DND-41 (cell line): Measurements from ENCODE around the gene SLC34A2.

Experiments used
- ATAC-seq: fragments of 200-7000 bp; cut with Tn5 transposase; 3 replicates; pipeline ENCODE4 v1.9.1; 2021; ENCODE audit warnings: low read depth; ENCODE audit not compliant: insufficient read depth
- DNase-seq: peaks from one replicate; pipeline ENCODE4 v3.0.0-alpha.2; 2020
- H2AFZ ChIP-seq: 2 replicates; pipeline ENCODE4 v1.6.0; 2012; ENCODE audit warnings: low read depth, low read length
- H3K27ac ChIP-seq: 2 replicates; pipeline ENCODE4 v1.5.1; 2012; ENCODE audit warnings: low read length, inconsistent platforms
- H3K27me3 ChIP-seq: fragments of 200-600 bp; sonication (generic); 2 replicates; pipeline ENCODE4 v1.6.0; 2012; ENCODE audit warnings: low read length, mild to moderate bottlenecking, inconsistent platforms; ENCODE audit not compliant: insufficient read depth, poor library complexity
- H3K36me3 ChIP-seq: 2 replicates; pipeline ENCODE4 v1.5.1; 2012; ENCODE audit warnings: low read length, inconsistent platforms; ENCODE audit not compliant: insufficient read depth
- H3K4me1 ChIP-seq: 2 replicates; pipeline ENCODE4 v1.5.1; 2012; ENCODE audit warnings: mild to moderate bottlenecking, low read length; ENCODE audit not compliant: insufficient read depth
- H3K4me2 ChIP-seq: 2 replicates; pipeline ENCODE4 v1.6.0; 2012; ENCODE audit warnings: mild to moderate bottlenecking, moderate library complexity, low read length, inconsistent platforms; ENCODE audit not compliant: insufficient read depth
- H3K4me3 ChIP-seq, 2 experiments: fragments of 200-600 bp in 1 of 2; shearing (Covaris generic) in 1 of 2; 2 replicates each; pipeline ENCODE4 v1.5.1; 2012 to 2016; ENCODE audit warnings: inconsistent platforms in 2 of 2, low read length in 2 of 2, mild to moderate bottlenecking in 2 of 2, low read depth in 1 of 2, moderate library complexity in 1 of 2
- H3K79me2 ChIP-seq: 2 replicates; pipeline ENCODE4 v1.6.0; 2012; ENCODE audit warnings: low read length, inconsistent platforms; ENCODE audit not compliant: insufficient read depth
- H3K9ac ChIP-seq: 2 replicates; pipeline ENCODE4 v1.6.0; 2012; ENCODE audit warnings: low read depth, mild to moderate bottlenecking, inconsistent platforms, low read length, moderate library complexity
- H3K9me3 ChIP-seq: 2 replicates; pipeline ENCODE4 v1.5.1; 2012; ENCODE audit warnings: low read length, moderate library complexity, mild to moderate bottlenecking, inconsistent platforms; ENCODE audit not compliant: insufficient read depth, severe bottlenecking
- H4K20me1 ChIP-seq: 2 replicates; pipeline ENCODE4 v1.6.0; 2012; ENCODE audit warnings: low read length; ENCODE audit not compliant: insufficient read depth
- EZH2 ChIP-seq: IDR thresholded peaks from 3 replicates; pipeline ENCODE4 v1.6.1; 2012; ENCODE audit warnings: borderline replicate concordance, low read depth, mild to moderate bottlenecking, moderate library complexity, low read length, inconsistent platforms; ENCODE audit not compliant: severe bottlenecking
- TF ChIP-seq, protein P1 (sequence below): IDR thresholded peaks from 2 replicates; pipeline ENCODE4 v1.5.1; 2012; ENCODE audit warnings: borderline replicate concordance, low read length, moderate library complexity, mild to moderate bottlenecking; ENCODE audit not compliant: poor library complexity, severe bottlenecking; ENCODE audit errors: extremely low read depth

The SLC34A2 gene

DNA sequence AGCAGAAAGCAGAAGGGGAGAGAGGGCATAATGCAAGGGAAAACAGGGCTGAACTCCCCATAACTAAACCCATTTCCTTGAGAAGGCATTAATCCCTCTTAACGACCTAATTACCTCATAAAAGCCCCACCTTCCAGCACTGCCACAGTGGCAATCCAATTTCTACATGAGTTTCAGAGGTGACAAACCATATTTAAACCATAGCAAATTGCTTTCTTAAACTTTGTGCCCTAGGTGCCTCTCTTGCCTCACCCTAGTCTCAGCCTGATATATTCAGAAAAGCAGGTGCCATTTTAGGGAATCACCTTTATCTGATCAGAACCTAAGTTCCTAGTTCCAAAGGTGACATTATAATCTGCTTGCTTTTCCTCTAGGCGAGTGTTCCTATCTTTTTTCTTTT is 48.9 kb downstream of the SLC34A2 start:
- H3K4me3 ChIP-seq: no peak overlapping the region
- H3K9me3 ChIP-seq: no peaks in the 10 kb centered on the region
- no peak for ATAC-seq
- DNase-seq: no peak
- no peaks in the 10 kb centered on the region for H3K79me2 ChIP-seq
- no peaks in the 10 kb centered on the region for H3K4me1 ChIP-seq
- H3K4me2 ChIP-seq: no peak overlapping the region
- TF ChIP-seq, protein P1, sequence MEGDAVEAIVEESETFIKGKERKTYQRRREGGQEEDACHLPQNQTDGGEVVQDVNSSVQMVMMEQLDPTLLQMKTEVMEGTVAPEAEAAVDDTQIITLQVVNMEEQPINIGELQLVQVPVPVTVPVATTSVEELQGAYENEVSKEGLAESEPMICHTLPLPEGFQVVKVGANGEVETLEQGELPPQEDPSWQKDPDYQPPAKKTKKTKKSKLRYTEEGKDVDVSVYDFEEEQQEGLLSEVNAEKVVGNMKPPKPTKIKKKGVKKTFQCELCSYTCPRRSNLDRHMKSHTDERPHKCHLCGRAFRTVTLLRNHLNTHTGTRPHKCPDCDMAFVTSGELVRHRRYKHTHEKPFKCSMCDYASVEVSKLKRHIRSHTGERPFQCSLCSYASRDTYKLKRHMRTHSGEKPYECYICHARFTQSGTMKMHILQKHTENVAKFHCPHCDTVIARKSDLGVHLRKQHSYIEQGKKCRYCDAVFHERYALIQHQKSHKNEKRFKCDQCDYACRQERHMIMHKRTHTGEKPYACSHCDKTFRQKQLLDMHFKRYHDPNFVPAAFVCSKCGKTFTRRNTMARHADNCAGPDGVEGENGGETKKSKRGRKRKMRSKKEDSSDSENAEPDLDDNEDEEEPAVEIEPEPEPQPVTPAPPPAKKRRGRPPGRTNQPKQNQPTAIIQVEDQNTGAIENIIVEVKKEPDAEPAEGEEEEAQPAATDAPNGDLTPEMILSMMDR: no peak
- no peak for TF ChIP-seq EZH2
- no peak overlapping the region for H3K27ac ChIP-seq
- no peaks in the 10 kb centered on the region for H4K20me1 ChIP-seq
- H2AFZ ChIP-seq: no peak overlapping the region
- no peaks in the 10 kb centered on the region for H3K27me3 ChIP-seq
- no peaks in the 10 kb centered on the region for H3K36me3 ChIP-seq
- H3K9ac ChIP-seq: no peak overlapping the region

DNA sequence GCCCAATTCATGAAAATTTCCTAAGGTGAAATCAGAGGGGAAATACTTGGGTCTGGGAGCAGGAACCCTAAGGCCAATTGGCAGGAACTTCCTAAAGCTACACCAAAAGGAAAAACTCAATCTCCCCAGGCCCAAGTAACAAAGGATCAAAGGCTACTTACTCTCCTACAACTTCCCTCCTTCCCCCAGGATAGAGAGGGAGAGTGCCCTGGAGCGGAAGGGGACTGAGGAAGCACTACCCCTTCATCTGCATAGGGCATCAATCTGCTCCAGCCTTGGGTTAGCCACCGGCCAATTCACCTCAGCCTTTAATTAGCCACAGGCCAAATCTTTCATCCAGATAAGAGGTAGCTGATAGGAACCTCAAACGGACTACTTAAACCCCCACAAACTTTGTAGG is 55.0 kb downstream of the SLC34A2 start:
- no peak for DNase-seq

DNA sequence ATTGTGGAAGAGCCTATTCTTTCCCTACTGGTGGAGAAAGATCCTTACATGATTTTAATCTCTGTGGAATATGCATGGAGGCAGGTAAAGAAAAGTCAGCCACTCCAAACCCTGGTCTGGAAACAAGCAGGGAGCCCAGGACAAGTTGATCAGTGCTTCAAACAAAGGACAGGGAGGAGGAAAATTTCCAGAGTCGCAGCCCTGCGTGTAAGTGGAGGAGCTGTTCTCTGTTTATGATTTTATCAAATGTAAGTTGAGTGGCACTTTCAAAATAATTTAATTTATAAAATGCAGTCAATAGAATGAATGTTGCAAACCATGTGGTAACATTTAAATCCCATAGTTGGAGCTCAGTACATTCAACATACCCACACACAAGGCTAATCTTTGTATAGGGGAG is 57.0 kb downstream of the SLC34A2 start:
- Histone ChIP-seq H2AFZ (no peak overlapping the region), H3K9ac (no peak overlapping the region), H3K9me3 (no peaks in the 10 kb centered on the region), H3K27ac (no peak overlapping the region), H3K4me3 (no peak overlapping the region), H3K36me3 (no peaks in the 10 kb centered on the region), H3K4me1 (no peaks in the 10 kb centered on the region), H3K79me2 (no peaks in the 10 kb centered on the region), H3K27me3 (no peaks in the 10 kb centered on the region), H3K4me2 (no peak overlapping the region), H4K20me1 (no peaks in the 10 kb centered on the region)
- no peak for DNase-seq
- no peak for ATAC-seq
- TF ChIP-seq, protein P1: no peak
- TF ChIP-seq EZH2: no peak

More for the DNA sequence above, 55.0 kb downstream of the SLC34A2 start:
- Histone ChIP-seq H3K4me2 (no peak overlapping the region), H3K9ac (no peak overlapping the region), H3K4me1 (no peaks in the 10 kb centered on the region), H2AFZ (no peak overlapping the region), H3K27ac (no peak overlapping the region), H3K79me2 (no peaks in the 10 kb centered on the region), H3K4me3 (no peak overlapping the region), H3K36me3 (no peaks in the 10 kb centered on the region), H4K20me1 (no peaks in the 10 kb centered on the region), H3K9me3 (no peaks in the 10 kb centered on the region), H3K27me3 (no peaks in the 10 kb centered on the region)
- TF ChIP-seq EZH2: no peak
- TF ChIP-seq, protein P1: no peak
- ATAC-seq: no peak

DNA sequence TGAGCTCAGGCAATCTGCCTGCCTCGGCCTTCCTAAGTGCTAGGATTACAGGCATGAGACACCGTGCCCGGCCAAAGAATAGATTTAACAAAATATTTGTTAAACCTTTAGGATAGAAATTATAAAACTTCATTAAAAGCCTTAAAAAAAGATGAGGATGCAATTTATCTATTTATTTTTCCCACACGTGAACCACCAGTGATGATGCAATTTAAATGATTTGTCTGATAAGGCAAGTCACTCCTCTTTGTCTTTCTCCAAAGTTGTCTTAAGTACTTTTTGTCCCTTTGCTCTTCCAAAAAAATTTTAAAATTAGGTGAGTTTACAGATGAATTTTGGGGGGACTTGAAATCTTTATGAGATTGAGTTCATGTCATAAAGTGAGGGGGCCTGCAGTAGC is 58.2 kb downstream of the SLC34A2 start:
- Histone ChIP-seq H2AFZ (no peak overlapping the region), H3K4me1 (no peaks in the 10 kb centered on the region), H3K9me3 (no peaks in the 10 kb centered on the region), H3K9ac (no peak overlapping the region), H4K20me1 (no peaks in the 10 kb centered on the region), H3K4me3 (no peak overlapping the region), H3K27me3 (no peaks in the 10 kb centered on the region), H3K36me3 (no peaks in the 10 kb centered on the region), H3K79me2 (no peaks in the 10 kb centered on the region), H3K4me2 (no peak overlapping the region), H3K27ac (no peak overlapping the region)
- ATAC-seq: no peak
- DNase-seq: no peak
- TF ChIP-seq EZH2: no peak
- TF ChIP-seq, protein P1: no peak
